HG03460 (cell line): Measurements from ENCODE around the gene ARL15.

ENCODE experiments used
- ATAC-seq: cut with Tn5 transposase; IDR thresholded peaks from one replicate; pipeline ENCODE4 v1.9.1; 2021; ENCODE audit not compliant: unreplicated experiment

The ARL15 gene

GRCh38 chr5:54254482-54255198 is 55.7 kb downstream of the ARL15 start:
- no peak for ATAC-seq

DNA sequence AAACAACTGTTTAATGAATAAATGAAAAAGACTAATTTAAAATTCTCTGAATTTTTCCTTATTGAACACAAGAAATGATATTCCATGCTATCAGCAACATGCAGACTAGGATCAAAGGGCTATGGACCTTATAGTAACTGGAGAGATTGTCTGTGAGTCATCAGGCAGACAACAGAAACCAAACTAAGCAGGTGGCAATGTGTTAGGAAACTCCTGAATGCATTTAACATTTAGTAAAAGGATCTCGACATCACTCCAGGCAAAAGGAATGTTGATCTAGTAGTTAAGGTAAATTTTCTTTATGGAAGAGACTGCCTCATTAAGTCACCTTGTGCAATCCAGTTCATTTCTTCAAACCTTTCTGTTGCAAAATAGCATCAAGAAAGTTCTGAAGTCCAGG is 58.4 kb downstream of the ARL15 start:
- ATAC-seq: no peak

GRCh38 chr5:54249210-54250028 is 61.0 kb downstream of the ARL15 start:
- no peak for ATAC-seq

DNA sequence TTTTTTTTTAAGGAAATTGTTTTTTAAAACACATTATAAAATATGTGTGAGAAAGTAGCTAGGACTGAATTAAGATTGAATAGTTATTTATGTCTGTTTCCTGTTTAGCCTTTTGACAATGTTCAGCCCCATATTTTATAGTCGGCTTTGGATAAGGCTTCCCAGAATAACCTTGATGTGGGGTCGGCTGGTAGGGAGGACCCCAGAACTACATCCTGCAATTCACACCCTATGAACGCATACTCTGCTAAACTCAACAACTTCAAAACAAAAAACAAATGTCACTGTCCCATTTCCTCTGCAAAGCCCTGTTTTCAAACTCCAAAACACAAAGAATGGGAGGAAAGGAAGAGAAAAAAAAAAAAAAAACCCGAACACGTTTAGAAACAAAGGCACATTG is 63.1 kb downstream of the ARL15 start:
- ATAC-seq: no peak

DNA sequence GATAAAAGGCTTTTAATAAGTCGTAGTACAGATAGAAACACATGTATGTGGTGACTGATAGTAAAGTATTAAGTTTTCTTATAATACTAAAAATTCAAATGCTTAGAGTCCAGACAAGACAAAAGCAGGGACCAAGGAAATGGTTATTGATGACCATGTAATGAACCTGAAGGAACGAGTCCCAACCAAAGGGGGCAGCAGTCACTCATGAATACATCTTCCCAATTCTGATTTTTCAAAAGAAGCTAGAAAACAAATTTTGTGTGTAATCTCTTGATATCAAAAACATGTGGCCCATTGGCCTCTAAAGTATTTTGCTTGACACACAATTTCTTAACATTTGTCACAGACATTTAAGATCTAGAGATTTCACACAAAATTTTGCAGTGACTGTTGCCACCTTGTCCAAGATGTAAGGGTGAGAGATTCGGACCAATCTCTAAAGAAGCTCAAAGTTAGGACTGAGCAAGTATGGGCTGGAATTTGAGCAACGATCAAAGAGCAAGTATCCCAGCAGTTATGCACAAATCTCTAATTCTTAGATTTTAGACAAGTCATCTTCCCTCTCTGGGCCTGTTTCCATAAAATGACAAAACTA is 66.8 kb downstream of the ARL15 start:
- no peak for ATAC-seq

DNA sequence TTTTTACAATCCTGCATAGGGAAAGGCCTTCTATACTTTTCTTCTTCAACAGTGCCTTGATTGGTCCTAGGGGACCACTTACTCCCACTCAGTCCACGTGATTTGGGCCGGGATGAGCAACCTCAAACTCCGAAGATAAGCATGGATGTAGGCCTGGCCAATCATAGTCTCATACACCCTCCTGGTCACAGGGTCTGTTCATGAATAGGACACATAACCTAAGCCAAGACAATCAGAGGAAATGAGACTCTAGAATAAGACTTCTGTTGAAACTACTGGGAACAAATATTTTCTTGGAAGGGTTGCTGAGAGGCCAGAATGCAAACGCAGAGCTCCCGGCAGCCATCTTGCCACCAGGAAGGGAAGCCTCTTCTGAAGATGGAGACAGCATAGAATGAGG is 68.1 kb downstream of the ARL15 start:
- no peak for ATAC-seq

DNA sequence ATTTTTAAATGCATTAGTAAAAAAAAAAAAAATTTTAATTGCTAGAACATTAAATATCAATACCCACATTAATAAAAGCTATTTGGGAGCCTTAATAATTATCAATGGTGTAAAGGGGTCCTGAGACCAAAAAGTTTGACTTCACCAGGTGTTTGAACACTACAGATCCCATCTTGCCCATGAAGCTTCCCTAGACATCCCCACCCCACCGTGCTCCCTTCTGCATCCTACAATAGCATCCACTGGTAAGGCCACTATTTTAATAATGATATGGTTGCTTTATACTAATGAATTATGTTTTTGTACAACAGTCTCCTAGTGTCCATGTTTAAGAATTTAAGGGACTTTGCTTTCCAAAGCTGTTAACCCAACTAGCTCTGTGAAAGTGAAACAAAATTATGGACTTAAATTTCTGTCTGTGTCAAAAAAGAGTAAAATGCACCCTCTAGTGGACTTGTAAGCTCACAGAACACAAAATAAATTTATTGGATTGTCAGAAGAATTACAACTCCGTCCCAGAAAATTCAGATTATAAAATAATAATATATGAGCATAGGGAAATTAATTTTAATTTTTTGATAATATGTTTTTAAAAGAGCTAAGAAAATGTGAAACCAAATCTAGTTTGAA is 76.0 kb downstream of the ARL15 start:
- ATAC-seq: no peak

DNA sequence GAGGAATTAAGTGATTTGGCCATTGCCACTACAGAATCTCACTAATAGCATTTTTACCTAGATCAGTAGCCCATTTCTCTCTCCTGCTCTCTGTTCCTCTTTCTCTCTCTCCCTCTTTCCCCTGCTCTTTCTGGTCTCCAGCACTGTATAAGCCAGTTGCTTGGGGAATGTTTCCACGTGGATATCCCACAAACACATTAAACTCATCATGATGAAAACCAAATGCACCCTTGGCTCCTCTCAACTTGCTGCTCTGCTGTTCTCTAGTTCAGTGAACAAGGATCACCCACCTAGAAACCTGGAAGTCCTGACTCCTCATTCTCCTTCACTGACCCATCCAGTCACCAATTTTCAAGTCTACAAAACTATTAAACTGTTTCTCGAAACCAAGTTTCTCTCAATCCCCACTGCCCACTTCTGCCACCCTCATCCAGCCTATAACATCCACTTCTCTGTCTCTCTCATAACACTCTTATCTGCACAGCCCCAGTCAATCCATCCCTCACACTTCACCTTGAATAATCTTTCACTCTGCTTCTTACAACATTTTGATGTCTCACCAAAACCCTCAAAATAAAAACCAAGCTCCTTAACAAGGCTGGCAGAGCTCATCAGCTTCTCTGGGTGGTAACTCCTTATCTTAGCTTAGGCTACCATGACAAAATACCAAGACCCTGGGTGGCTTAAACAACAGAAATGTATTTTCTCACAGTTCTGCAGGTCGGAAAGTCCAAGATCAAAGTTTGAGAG is 79.3 kb downstream of the ARL15 start:
- no peak for ATAC-seq

DNA sequence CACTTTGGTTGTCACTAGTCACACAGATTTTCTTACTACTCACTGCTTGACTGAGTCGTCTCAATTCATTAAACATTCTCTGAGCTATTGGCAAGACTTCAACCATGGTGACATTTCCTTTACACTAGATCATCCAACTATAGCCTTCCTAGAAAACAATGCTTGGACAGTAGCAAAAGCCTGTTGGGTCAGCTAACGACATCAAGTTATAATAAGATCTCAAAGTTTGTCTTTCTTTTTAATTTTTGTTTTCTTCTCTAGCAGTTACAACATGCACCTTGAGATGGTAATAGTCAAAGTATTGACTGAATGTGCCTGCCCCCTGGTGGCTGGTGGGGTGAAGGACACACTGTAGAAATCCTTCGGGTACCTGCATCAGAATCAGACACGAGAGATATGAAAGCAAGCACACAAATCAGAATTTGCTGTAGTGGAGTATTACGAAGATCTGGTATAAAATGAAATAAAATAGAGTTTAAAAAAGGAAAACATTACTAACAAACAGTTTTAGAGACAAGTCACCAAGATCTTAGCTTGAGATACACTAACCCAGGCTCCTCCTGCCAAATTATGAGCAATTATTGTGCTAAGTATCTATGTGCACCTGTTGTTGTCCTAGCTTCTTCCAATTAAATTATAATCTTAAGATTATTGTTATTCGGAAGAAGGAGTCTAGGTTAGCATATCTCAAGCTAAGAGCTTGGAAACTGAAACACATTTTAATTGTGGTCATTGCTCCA is 81.2 kb downstream of the ARL15 start:
- ATAC-seq: peak; percentile 96

DNA sequence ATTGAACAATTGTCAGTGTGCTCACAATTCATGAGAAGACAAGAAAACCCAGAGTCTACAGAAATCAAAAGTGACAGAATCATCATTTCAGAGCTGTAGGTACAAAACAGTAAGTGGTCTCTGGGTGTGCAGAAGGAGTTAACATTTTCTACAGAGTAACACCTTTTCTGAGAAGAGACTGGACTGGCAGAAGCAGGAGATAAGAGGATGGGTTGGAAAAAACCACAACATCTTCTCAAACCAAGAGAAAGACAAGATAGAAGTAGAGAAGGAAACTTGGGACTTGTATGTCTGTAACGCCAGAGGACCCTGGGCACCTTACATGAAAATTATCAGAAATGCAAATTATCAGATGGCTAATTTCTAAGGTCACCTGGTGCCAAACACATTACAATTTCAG is 82.6 kb downstream of the ARL15 start:
- no peak for ATAC-seq

DNA sequence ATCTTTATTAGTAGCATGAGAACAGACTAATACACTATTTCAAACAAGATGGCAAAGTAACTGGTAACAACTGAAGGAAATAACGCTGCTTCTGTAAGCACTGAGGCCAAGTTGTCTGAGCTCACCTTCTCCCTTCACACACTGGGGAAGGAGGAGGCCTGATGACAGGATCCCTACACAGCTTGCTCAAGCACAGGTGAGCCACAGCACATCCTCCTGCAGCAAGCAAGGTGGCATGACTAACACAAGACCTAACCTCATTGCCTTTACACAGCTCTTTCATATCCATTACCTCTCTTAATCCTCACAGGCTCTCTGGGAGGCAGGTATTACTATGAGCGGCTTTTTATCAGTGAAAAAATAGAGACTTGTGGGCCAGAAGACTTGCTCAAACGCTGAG is 83.3 kb downstream of the ARL15 start:
- ATAC-seq: no peak

DNA sequence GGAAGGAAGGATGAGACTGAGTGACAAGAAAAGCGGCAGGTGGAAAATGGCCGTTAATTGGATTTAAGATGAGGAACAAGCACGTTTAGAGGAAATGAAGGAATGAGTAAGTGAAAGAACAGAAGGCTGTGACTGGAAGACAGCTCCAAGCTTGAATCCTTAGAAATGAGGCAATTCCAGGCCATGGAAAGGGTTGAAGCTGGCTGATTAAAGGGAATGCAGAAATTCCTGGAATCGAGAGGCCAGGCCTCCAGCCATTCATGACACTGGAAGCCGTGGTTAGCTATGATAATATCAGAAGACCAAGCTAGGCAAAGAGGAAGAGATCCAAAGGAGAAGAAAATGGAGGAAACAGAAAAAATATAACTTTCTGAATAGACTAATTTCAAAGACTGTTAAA is 84.2 kb downstream of the ARL15 start:
- ATAC-seq: no peak

GRCh38 chr5:54224103-54224826 is 86.1 kb downstream of the ARL15 start:
- ATAC-seq: no peak

DNA sequence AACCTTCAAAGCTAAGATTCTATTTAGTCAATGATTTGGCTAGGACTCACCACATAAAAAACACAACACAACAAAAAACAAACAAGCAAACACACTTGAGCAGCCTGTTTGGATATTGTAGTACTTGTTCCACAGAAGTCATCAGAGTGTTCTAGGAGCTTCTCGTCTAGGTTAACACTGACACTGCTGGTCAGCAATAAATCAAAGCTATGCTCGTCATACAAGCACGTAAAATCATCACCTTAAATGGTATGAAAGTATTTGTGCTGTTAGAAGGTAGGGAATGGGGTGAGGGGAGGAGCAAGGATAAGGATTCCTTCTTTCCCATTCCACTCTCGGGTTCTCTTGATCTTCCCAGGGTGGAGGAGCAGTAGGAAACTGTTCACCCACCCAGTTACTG is 88.0 kb downstream of the ARL15 start:
- ATAC-seq: no peak

DNA sequence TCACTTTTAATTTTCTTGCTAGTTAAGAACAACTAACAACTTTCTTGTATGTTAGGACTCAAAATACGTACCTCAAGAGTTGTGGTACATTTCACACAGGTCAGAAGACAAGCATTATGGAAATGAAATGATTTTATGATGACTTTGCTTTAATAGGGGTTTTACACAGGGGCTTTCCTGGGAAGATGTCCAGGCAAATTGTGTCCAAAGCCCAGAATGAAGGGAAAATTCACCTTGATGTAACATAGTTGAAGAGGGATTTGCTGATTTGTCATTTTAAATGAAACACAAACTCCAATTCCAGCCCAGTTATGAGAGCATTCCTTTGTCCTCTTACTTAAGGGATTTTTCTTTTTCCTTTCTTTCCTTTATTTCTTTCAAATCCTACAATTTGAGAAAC is 89.2 kb downstream of the ARL15 start:
- no peak for ATAC-seq

DNA sequence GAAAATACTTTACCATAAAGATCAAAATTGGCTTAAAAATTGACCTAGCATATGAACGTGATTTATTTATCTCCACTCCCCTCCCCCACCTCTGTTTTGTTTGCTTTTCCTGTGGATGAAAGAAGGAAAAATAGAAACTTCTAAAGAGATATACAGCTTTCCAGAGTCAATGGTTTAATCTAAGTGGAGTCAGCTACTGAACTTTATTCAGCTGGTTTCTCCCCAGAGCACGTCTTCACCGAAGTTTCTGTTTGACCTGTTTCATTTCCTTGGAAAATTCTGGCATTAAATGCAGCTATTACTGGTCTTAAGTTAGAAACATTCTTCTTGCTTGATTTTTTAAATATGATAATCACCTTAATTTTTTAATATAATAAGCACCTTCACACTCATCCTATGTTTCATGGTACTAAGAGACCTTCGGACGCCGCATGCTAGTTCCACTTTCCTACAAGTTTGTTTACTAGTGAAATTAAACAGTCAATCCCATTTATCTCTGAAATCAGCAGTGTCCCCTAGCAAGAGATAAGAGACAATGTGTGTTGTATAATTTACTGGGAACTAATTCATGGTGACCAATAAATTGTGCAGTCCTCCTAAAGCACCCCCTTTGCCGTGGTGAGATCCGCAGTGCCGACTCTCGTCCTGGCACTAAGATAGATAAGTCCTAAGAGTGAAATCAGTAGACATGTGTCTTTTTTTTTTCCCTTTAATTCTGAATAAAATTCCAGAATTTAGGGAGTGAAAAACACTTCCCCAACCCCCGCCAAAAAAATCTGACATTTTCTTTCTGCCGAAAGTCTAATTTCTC is 89.9 kb downstream of the ARL15 start:
- no peak for ATAC-seq

- ATAC-seq: no peak
Observed at GRCh38 chr5:54217826-54218503, 92.4 kb downstream of the ARL15 start.

DNA sequence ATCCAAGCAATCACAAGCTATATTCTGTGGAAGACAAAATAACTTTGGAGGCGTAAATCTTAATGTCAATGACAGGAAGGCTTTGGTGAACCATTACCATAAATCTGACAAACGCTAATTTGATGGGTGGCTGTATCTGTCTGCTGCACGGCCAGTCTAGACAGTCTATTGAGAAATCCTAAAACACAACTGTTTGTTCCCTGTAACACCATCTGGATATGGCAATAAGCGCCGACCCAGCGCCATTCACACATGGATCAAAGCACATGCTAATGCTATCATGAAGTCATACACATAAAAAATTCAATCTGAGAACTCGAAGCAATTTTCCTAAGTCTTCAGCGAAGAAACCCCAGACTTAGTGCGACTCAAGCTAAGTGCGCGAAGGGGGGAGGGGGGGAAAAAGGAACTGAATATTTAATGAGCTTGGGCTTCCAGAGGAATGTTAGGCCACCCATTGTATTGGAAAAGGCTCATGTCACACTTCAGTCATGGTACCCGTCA is 95.1 kb downstream of the ARL15 start:
- ATAC-seq: no peak
